Measurements from ENCODE around the gene HACD3.
"Not testable (repeated sequence)": the region's sequence is repeated elsewhere in the genome, so short reads cannot be mapped to it uniquely, and the experiment has no call there.

HACD3 gene

GRCh38 chr15:65611888-65612615 lies 81.8 kb downstream of the HACD3 start:
- TF ChIP-seq CTCF (IDR thresholded peaks at IDR 0.05; ENCODE audit: insufficient read depth, low read depth, low read length, missing control alignments) = no peak
- peak overlapping the region; percentile 70 for H3K4me3 ChIP-seq (ENCODE audit: low read length)
- no peak for DNase-seq (ENCODE audit: low read depth)

- no peak overlapping the region for H3K4me3 ChIP-seq (ENCODE audit: low read length)
- TF ChIP-seq CTCF (IDR thresholded peaks at IDR 0.05; ENCODE audit: insufficient read depth, low read depth, low read length, missing control alignments) = no peak
- DNase-seq (ENCODE audit: low read depth) = peak; percentile 51
Observed at GRCh38 chr15:65612616-65612946, 82.3 kb downstream of the HACD3 start.

- TF ChIP-seq CTCF (IDR thresholded peaks at IDR 0.05; ENCODE audit: insufficient read depth, low read depth, low read length, missing control alignments) = no peak
- DNase-seq (ENCODE audit: low read depth) = no peak
- no peak overlapping the region for H3K4me3 ChIP-seq (ENCODE audit: low read length)
Observed at GRCh38 chr15:65612949-65613744, 82.9 kb downstream of the HACD3 start.

- DNase-seq (ENCODE audit: low read depth); H3K4me3 ChIP-seq (ENCODE audit: low read length): not testable (repeated sequence)
Observed at GRCh38 chr15:65615887-65616286, 85.6 kb downstream of the HACD3 start.

GRCh38 chr15:65618560-65619109 lies 88.4 kb downstream of the HACD3 start:
- TF ChIP-seq CTCF (IDR thresholded peaks at IDR 0.05; ENCODE audit: insufficient read depth, low read depth, low read length, missing control alignments) = no peak
- no peak overlapping the region for H3K4me3 ChIP-seq (ENCODE audit: low read length)
- no peak for DNase-seq (ENCODE audit: low read depth)

- H3K4me3 ChIP-seq (ENCODE audit: low read length) = no peak overlapping the region
- TF ChIP-seq CTCF (IDR thresholded peaks at IDR 0.05; ENCODE audit: insufficient read depth, low read depth, low read length, missing control alignments) = no peak
- DNase-seq (ENCODE audit: low read depth) = no peak
Observed at GRCh38 chr15:65619626-65620290, 89.5 kb downstream of the HACD3 start.

- H3K4me3 ChIP-seq (ENCODE audit: low read length) = no peak overlapping the region
- no peak for DNase-seq (ENCODE audit: low read depth)
- no peak for TF ChIP-seq CTCF (IDR thresholded peaks at IDR 0.05; ENCODE audit: insufficient read depth, low read depth, low read length, missing control alignments)
Observed at GRCh38 chr15:65620833-65621232, 90.6 kb downstream of the HACD3 start.

Measured in epithelial cell of esophagus (primary cell).